Measurements from ENCODE around the gene MEAK7.

MEAK7 gene

GRCh38 chr16:84458606-84459532, 45.6 kb downstream of the MEAK7 start:
- in situ Hi-C loops (cut with MboI; ENCODE audit: low sequenced_read_pairs), result no loop called here

DNA sequence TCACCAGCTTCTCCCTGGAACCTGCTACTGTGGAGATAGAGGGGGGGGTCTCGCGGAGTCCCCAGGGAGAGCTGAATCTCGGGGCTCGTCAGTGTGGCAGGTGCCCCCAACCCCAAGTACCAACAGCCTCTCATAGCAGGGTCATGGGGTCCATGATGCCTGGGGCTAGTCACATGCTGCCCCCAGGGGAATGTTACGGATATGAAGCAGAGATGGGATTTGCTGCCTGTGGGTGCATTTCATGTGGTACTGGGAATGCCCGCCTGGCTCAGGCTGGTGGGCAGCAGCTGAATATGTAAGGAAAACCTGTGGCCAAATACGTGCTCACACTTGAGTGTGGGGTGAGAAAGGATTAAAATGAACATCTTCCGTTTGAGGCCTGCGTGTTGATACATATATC, 49.4 kb downstream of the MEAK7 start:
- in situ Hi-C loops (cut with MboI; ENCODE audit: low sequenced_read_pairs), result no loop called here
